ENCODE measurements around the gene PCDHA5. TPM values are rescaled to one million over a fixed set of nuclear protein-coding genes. Genes with fewer than 3 reads are reported as not detected.
"Not testable (repeated sequence)": the region's sequence is repeated elsewhere in the genome, so short reads cannot be mapped to it uniquely, and the experiment has no call there.

Gene PCDHA5
- total RNA-seq, 4 donors from 2014 or later: 0.05 to 0.19 (median 0.10) TPM; not detected in 1

- 51 to 56% methylated on average over 71 to 100 of the region's 103 CpGs for WGBS, 2 donors
- H3K4me3 ChIP-seq (ENCODE audit: low read depth, poor library complexity, severe bottlenecking): no peak overlapping the region
- TF ChIP-seq, protein P1, sequence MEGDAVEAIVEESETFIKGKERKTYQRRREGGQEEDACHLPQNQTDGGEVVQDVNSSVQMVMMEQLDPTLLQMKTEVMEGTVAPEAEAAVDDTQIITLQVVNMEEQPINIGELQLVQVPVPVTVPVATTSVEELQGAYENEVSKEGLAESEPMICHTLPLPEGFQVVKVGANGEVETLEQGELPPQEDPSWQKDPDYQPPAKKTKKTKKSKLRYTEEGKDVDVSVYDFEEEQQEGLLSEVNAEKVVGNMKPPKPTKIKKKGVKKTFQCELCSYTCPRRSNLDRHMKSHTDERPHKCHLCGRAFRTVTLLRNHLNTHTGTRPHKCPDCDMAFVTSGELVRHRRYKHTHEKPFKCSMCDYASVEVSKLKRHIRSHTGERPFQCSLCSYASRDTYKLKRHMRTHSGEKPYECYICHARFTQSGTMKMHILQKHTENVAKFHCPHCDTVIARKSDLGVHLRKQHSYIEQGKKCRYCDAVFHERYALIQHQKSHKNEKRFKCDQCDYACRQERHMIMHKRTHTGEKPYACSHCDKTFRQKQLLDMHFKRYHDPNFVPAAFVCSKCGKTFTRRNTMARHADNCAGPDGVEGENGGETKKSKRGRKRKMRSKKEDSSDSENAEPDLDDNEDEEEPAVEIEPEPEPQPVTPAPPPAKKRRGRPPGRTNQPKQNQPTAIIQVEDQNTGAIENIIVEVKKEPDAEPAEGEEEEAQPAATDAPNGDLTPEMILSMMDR (IDR thresholded peaks at IDR 0.05): no peak
- no peak for TF ChIP-seq POLR2A (IDR thresholded peaks at IDR 0.05)
- DNase-seq (ENCODE audit: low spot score in 2 of 2): no peak
- intact Hi-C loops (cut with DNase I; ENCODE audit: low total_unique reads): no loop called here
Observed at GRCh38 chr5:140835622-140836510, 14.5 kb downstream of the PCDHA5 start.

GRCh38 chr5:140840978-140841962 lies 19.9 kb downstream of the PCDHA5 start, which contains the start of gene PCDHA8:
PCDHA8 (plus strand) TSS chr5:140841187; CDS start chr5:140841322, 135 bp downstream.
- no peak within 1 kb of the TSS for H3K4me3 ChIP-seq (ENCODE audit: low read depth, poor library complexity, severe bottlenecking)
- DNase-seq (ENCODE audit: low spot score in 2 of 2): no peak
- WGBS, 2 donors: 25 to 29% methylated on average over 46 to 47 of the region's 47 CpGs
- intact Hi-C loops (cut with DNase I; ENCODE audit: low total_unique reads): no loop called here
- TF ChIP-seq POLR2A (IDR thresholded peaks at IDR 0.05): no peak
- TF ChIP-seq, protein P1 (IDR thresholded peaks at IDR 0.05): no peak

DNA sequence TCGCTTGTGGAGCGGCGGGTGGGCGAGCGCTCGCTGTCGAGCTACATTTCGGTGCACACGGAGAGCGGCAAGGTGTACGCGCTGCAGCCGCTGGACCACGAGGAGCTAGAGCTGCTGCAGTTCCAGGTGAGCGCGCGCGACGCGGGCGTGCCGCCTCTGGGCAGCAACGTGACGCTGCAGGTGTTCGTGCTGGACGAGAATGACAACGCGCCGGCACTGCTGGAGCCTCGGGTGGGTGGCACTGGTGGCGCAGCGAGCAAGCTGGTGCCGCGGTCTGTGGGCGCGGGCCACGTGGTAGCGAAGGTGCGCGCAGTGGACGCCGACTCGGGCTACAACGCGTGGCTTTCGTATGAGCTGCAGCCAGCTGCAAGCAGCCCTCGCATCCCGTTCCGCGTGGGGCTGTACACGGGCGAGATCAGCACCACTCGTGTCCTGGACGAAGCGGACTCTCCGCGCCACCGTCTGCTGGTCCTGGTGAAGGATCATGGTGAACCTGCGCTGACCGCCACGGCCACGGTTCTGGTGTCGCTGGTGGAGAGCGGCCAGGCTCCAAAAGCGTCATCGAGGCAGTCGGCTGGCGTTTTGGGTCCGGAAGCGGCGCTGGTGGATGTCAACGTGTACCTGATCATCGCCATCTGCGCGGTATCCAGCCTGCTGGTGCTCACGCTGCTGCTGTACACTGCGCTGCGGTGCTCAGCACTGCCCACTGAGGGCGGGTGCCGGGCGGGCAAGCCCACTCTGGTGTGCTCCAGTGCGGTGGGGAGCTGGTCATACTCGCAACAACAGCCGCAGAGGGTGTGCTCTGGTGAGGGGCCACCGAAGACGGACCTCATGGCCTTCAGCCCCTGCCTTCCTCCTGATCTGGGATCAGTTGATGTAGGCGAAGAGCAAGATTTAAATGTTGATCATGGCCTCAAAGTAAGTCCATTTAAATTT lies 21.7 kb downstream of the PCDHA5 start:
- DNase-seq (ENCODE audit: low spot score in 2 of 2): no peak
- no peak for TF ChIP-seq POLR2A (IDR thresholded peaks at IDR 0.05)
- TF ChIP-seq, protein P1 (IDR thresholded peaks at IDR 0.05): no peak
- 42 to 61% methylated on average over 42 to 76 of the region's 87 CpGs for WGBS, 2 donors
- H3K4me3 ChIP-seq (ENCODE audit: low read depth, poor library complexity, severe bottlenecking): no peak overlapping the region
- intact Hi-C loops (cut with DNase I; ENCODE audit: low total_unique reads): no loop called here

GRCh38 chr5:140848139-140849102 lies 27.0 kb downstream of the PCDHA5 start, which contains the start of gene PCDHA9:
PCDHA9 (plus strand) TSS chr5:140848382; CDS start chr5:140848496, 114 bp downstream.
- DNase-seq (ENCODE audit: low spot score in 2 of 2); H3K4me3 ChIP-seq (ENCODE audit: low read depth, poor library complexity, severe bottlenecking); intact Hi-C loops (cut with DNase I; ENCODE audit: low total_unique reads): not testable (repeated sequence)
- WGBS, 2 donors: 25% methylated on average over 28 to 37 of the region's 48 CpGs

GRCh38 chr5:140849831-140850634 lies 28.6 kb downstream of the PCDHA5 start:
- WGBS, 2 donors: 43 to 55% methylated on average over 82 to 88 of the region's 101 CpGs
- intact Hi-C loops (cut with DNase I; ENCODE audit: low total_unique reads): loop anchor here (2.0 kb wide), 1 partner anchor 51 kb away; no protein-coding TSS in a partner anchor
- DNase-seq (ENCODE audit: low spot score in 2 of 2); H3K4me3 ChIP-seq (ENCODE audit: low read depth, poor library complexity, severe bottlenecking): not testable (repeated sequence)

All from lower leg skin (tissue), 4 donors.